GM06990 (cell line): Measurements from ENCODE around the gene RWDD3.

ENCODE experiments used
- DNase-seq: peaks from one replicate; pipeline ENCODE4 v3.0.0-alpha.2; 2011; ENCODE audit not compliant: insufficient read length; ENCODE audit errors: extremely low read depth
- H3K27me3 ChIP-seq: replicated peaks from 2 replicates; pipeline ENCODE4 v1.6.0; 2011; ENCODE audit warnings: low read length; ENCODE audit not compliant: control insufficient read depth, insufficient read depth
- H3K36me3 ChIP-seq: 2 replicates; pipeline ENCODE4 v1.5.1; 2011; ENCODE audit warnings: low read length; ENCODE audit not compliant: control insufficient read depth, insufficient read depth
- H3K4me3 ChIP-seq: replicated peaks from 2 replicates; pipeline ENCODE4 v1.5.1; 2011; ENCODE audit warnings: low read depth, mild to moderate bottlenecking, control low read depth, low read length
- CTCF ChIP-seq: IDR thresholded peaks from 2 replicates; pipeline ENCODE4 v1.5.1; 2011; ENCODE audit warnings: low read length, control low read depth, mild to moderate bottlenecking, inconsistent platforms; ENCODE audit not compliant: insufficient read depth, poor library complexity, severe bottlenecking

RWDD3 gene

GRCh38 chr1:95208876-95209275 lies 25.1 kb upstream of the RWDD3 start:
- no peaks in the 10 kb centered on the region for H3K27me3 ChIP-seq
- no peak for TF ChIP-seq CTCF

GRCh38 chr1:95209291-95209690 lies 24.7 kb upstream of the RWDD3 start:
- Histone ChIP-seq H3K27me3 (no peaks in the 10 kb centered on the region), H3K36me3 (no peaks in the 10 kb centered on the region), H3K4me3 (no peak overlapping the region)
- DNase-seq = no peak
- no peak for TF ChIP-seq CTCF

More at GRCh38 chr1:95208876-95209275, 25.1 kb upstream of the RWDD3 start:
- no peak for DNase-seq
- Histone ChIP-seq H3K4me3 (no peak overlapping the region), H3K36me3 (no peaks in the 10 kb centered on the region)

GRCh38 chr1:95216292-95216990 lies 17.6 kb upstream of the RWDD3 start:
- H3K36me3 ChIP-seq = no peaks in the 10 kb centered on the region
- TF ChIP-seq CTCF = no peak
- no peaks in the 10 kb centered on the region for H3K27me3 ChIP-seq
- DNase-seq = no peak
- no peak overlapping the region for H3K4me3 ChIP-seq

- Histone ChIP-seq H3K4me3 (no peak overlapping the region), H3K36me3 (no peaks in the 10 kb centered on the region), H3K27me3 (no peaks in the 10 kb centered on the region)
- no peak for TF ChIP-seq CTCF
- no peak for DNase-seq
Observed at GRCh38 chr1:95217371-95217770, 16.6 kb upstream of the RWDD3 start.

- no peak for TF ChIP-seq CTCF
- DNase-seq = no peak
- no peaks in the 10 kb centered on the region for H3K36me3 ChIP-seq
- no peaks in the 10 kb centered on the region for H3K27me3 ChIP-seq
- no peak overlapping the region for H3K4me3 ChIP-seq
Observed at GRCh38 chr1:95219407-95219806, 14.6 kb upstream of the RWDD3 start.

GRCh38 chr1:95221306-95221705 lies 12.7 kb upstream of the RWDD3 start:
- TF ChIP-seq CTCF = no peak
- H3K36me3 ChIP-seq = no peaks in the 10 kb centered on the region

More at GRCh38 chr1:95221306-95221705, 12.7 kb upstream of the RWDD3 start:
- no peak for DNase-seq
- Histone ChIP-seq H3K27me3 (no peaks in the 10 kb centered on the region), H3K4me3 (no peak overlapping the region)
